K562 (cell line): ENCODE results near the gene USP8. TPM values are rescaled to one million over a fixed set of nuclear protein-coding genes. Genes with fewer than 3 reads are reported as not detected.

Experiments used
- ARID1B ChIP-seq: fragments of 450-650 bp; IDR thresholded peaks from 2 replicates; pipeline ENCODE4 v1.6.1; 2016; ENCODE audit warnings: antibody characterized with exemption, mild to moderate bottlenecking, inconsistent platforms
- ATF7 ChIP-seq: fragments of 450-650 bp; IDR thresholded peaks from 2 replicates; pipeline ENCODE4 v1.7.1; 2014; ENCODE audit warnings: mild to moderate bottlenecking, moderate library complexity
- CBFA2T2 ChIP-seq: fragments of 450-650 bp; conservative IDR thresholded peaks from 2 replicates; pipeline ENCODE4 v1.6.1; 2017; ENCODE audit warnings: mild to moderate bottlenecking
- CBX2 ChIP-seq: fragments of 200-600 bp; sonication (generic); IDR thresholded peaks from one replicate; pipeline ENCODE4 v1.6.1; 2012; ENCODE audit warnings: mild to moderate bottlenecking, low read length, inconsistent platforms; ENCODE audit not compliant: insufficient read depth, poor library complexity, severe bottlenecking
- DPF2 ChIP-seq: fragments of 450-650 bp; IDR thresholded peaks from 2 replicates; pipeline ENCODE4 v1.6.1; 2016
- KDM4B ChIP-seq, 2 experiments: fragments of 450-650 bp in 1 of 2; sonication (generic) in 1 of 2; IDR thresholded peaks; 2 replicates each; pipeline ENCODE4 v1.6.1; 2016 to 2017; ENCODE audit warnings: borderline replicate concordance in 2 of 2, antibody characterized with exemption in 1 of 2, low read depth in 1 of 2, mild to moderate bottlenecking in 1 of 2
- L3MBTL2 ChIP-seq: fragments of 450-650 bp; IDR thresholded peaks from 2 replicates; pipeline ENCODE4 v1.6.1; 2016; ENCODE audit warnings: mild to moderate bottlenecking, moderate library complexity
- MAFG ChIP-seq: fragments of 450-650 bp; conservative IDR thresholded peaks from 2 replicates; pipeline ENCODE4 v1.6.1; 2016; ENCODE audit warnings: missing genetic modification characterization, missing compliant biosample characterization
- NFIC ChIP-seq: fragments of 450-650 bp; IDR thresholded peaks from 2 replicates; pipeline ENCODE4 v1.6.1; 2017; ENCODE audit warnings: mild to moderate bottlenecking, inconsistent platforms
- NFIX ChIP-seq: fragments of 250-450 bp; sonication (Bioruptor Pico); IDR thresholded peaks from 2 replicates; pipeline ENCODE4 v1.4.0; 2020; ENCODE audit warnings: low read depth, mild to moderate bottlenecking, moderate library complexity
- NR2C2 ChIP-seq, 2 experiments: fragments of 200-800 bp in 1 of 2; sonication (Bioruptor generic) in 1 of 2; sonication (generic) in 1 of 2; formaldehyde crosslinking in 1 of 2; IDR thresholded peaks; 2 replicates each; pipeline versions ENCODE4 v1.6.1 to v1.8.0; 2016 to 2022; ENCODE audit warnings: mild to moderate bottlenecking in 1 of 2, missing compliant biosample characterization in 1 of 2, missing genetic modification characterization in 1 of 2, missing genetic modification reagents in 1 of 2
- PHTF2 ChIP-seq: fragments of 250-450 bp; sonication (Bioruptor Pico); IDR thresholded peaks from 2 replicates; pipeline ENCODE4 v1.5.0; 2021; ENCODE audit warnings: mild to moderate bottlenecking
- RREB1 ChIP-seq: fragments of 250-450 bp; sonication (Bioruptor Pico); IDR thresholded peaks from 2 replicates; pipeline ENCODE4 v1.4.0; 2020
- SMAD4 ChIP-seq: fragments of 250-450 bp; sonication (Bioruptor Pico); conservative IDR thresholded peaks from 2 replicates; pipeline ENCODE4 v1.8.0; 2021; ENCODE audit warnings: inconsistent platforms, mild to moderate bottlenecking, moderate library complexity
- TCFL5 ChIP-seq: fragments of 250-450 bp; sonication (Bioruptor Pico); conservative IDR thresholded peaks from 2 replicates; pipeline ENCODE4 v1.6.1; 2021; ENCODE audit warnings: mild to moderate bottlenecking, moderate library complexity, matching md5 sums
- ZEB2 ChIP-seq: fragments of 450-650 bp; IDR thresholded peaks from 2 replicates; pipeline ENCODE4 v1.6.1; 2016
- ZNF589 ChIP-seq: fragments of 200-800 bp; sonication (Bioruptor generic); IDR thresholded peaks from 2 replicates; pipeline ENCODE4 v1.6.1; 2016; ENCODE audit warnings: low read depth, missing genetic modification characterization, missing compliant biosample characterization
- polyA plus RNA-seq, 8 experiments: library from polyadenylated mRNA; depleted of rRNA in 4 of 8; stranded (reverse) in 5 of 8; unstranded in 3 of 8; fragments of >200 nt; fragmentation: Nextera tagmentation in 2 of 8; fragmentation: Illumina TruSeq in 1 of 8; extraction: Ambion mirVana in 2 of 8; extraction: Trizol in 1 of 8; gene quantifications; 2 replicates each; pipeline versions ENCODE4 v1.2.1 to v1.2.3, GENCODE V29; 2011 to 2014; ENCODE audit warnings: inconsistent platforms in 1 of 8, missing spikeins in 1 of 8
- total RNA-seq, 7 experiments: library from RNA; depleted of rRNA in 6 of 7; stranded (reverse); fragments of >200 nt in 6 of 7; fragmentation: Illumina TruSeq in 2 of 7; extraction: Trizol in 2 of 7; gene quantifications; 2 replicates each; pipeline versions ENCODE4 v1.2.1 to v1.2.3, GENCODE V29; 2011 to 2021; ENCODE audit warnings: low replicate concordance in 1 of 7
- TF ChIP-seq, protein P1 (sequence below): fragments of 450-650 bp; formaldehyde crosslinking; IDR thresholded peaks from 2 replicates; pipeline ENCODE4 v1.4.0; 2020; ENCODE audit warnings: mild to moderate bottlenecking, moderate library complexity
- TF ChIP-seq, protein P2 (sequence below): fragments of 450-650 bp; formaldehyde crosslinking; IDR thresholded peaks from 2 replicates; pipeline ENCODE4 v1.4.0; 2022; ENCODE audit warnings: mild to moderate bottlenecking, moderate library complexity
- TF ChIP-seq, protein P3 (sequence below): fragments of 450-650 bp; conservative IDR thresholded peaks from 2 replicates; pipeline ENCODE4 v1.6.1; 2016; ENCODE audit warnings: missing genetic modification characterization, low read depth, mild to moderate bottlenecking, missing compliant biosample characterization, moderate library complexity

Gene USP8
- total and polyA plus RNA-seq, 9 of the 15 experiments (the other 6 are each of a cell fraction or from before 2014, with no cell fraction given) = 35.1 to 58.4 (median 46.1) TPM

GRCh38 chr15:50418041-50418583 is 6.1 kb upstream of the USP8 start (continued):
- TF ChIP-seq L3MBTL2 = peak; percentile 41
- TF ChIP-seq SMAD4 (CRISPR knock-in tag) = peak; percentile 28; the same call in 1 of the 2 replicates
- TF ChIP-seq NR2C2 (CRISPR knock-in tag; IDR thresholded peaks at IDR 0.05) = no peak
- TF ChIP-seq NR2C2 (tag; IDR thresholded peaks at IDR 0.05) = peak; percentile 52
- TF ChIP-seq ZNF589 (CRISPR knock-in tag) = peak; percentile 57; the same call in 1 of the 2 replicates
- peak; percentile 1; the same call in 1 of the 2 replicates for TF ChIP-seq ARID1B
- TF ChIP-seq TCFL5 (CRISPR knock-in tag) = no peak
- TF ChIP-seq MAFG (tag) = no peak
- TF ChIP-seq NFIC = peak; percentile 87
- TF ChIP-seq, protein P1, sequence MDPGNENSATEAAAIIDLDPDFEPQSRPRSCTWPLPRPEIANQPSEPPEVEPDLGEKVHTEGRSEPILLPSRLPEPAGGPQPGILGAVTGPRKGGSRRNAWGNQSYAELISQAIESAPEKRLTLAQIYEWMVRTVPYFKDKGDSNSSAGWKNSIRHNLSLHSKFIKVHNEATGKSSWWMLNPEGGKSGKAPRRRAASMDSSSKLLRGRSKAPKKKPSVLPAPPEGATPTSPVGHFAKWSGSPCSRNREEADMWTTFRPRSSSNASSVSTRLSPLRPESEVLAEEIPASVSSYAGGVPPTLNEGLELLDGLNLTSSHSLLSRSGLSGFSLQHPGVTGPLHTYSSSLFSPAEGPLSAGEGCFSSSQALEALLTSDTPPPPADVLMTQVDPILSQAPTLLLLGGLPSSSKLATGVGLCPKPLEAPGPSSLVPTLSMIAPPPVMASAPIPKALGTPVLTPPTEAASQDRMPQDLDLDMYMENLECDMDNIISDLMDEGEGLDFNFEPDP (CRISPR knock-in tag) = no peak
- TF ChIP-seq CBFA2T2 = no peak
- TF ChIP-seq RREB1 (CRISPR knock-in tag) = 0 out of 2 replicates have a peak, but pooled peaks have one; percentile 54
- peak; percentile 96 for TF ChIP-seq ATF7
- TF ChIP-seq, protein P2, sequence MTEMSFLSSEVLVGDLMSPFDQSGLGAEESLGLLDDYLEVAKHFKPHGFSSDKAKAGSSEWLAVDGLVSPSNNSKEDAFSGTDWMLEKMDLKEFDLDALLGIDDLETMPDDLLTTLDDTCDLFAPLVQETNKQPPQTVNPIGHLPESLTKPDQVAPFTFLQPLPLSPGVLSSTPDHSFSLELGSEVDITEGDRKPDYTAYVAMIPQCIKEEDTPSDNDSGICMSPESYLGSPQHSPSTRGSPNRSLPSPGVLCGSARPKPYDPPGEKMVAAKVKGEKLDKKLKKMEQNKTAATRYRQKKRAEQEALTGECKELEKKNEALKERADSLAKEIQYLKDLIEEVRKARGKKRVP (CRISPR knock-in tag) = peak; percentile 65; the same call in 1 of the 2 replicates
- peak; percentile 87 for TF ChIP-seq ZEB2
- TF ChIP-seq CBX2 = no peak
- TF ChIP-seq DPF2 = peak; percentile 18; the same call in 1 of the 2 replicates
- TF ChIP-seq, protein P3, sequence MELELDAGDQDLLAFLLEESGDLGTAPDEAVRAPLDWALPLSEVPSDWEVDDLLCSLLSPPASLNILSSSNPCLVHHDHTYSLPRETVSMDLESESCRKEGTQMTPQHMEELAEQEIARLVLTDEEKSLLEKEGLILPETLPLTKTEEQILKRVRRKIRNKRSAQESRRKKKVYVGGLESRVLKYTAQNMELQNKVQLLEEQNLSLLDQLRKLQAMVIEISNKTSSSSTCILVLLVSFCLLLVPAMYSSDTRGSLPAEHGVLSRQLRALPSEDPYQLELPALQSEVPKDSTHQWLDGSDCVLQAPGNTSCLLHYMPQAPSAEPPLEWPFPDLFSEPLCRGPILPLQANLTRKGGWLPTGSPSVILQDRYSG (tag) = 0 out of 2 replicates have a peak, but pooled peaks have one; percentile 12
- TF ChIP-seq KDM4B (IDR thresholded peaks at IDR 0.05; ENCODE audit: borderline replicate concordance in 2 of 2, low read depth in 1 of 2) = no peak
- TF ChIP-seq PHTF2 = no peak
- TF ChIP-seq NFIX (CRISPR knock-in tag) = peak; percentile 12; the same call in 1 of the 2 replicates
